Measurements from ENCODE around the gene ATP2A1.
"Not testable (repeated sequence)": the region's sequence is repeated elsewhere in the genome, so short reads cannot be mapped to it uniquely, and the experiment has no call there.

The ATP2A1 gene

GRCh38 chr16:28863929-28864793 lies 14.1 kb upstream of the ATP2A1 start:
- DNase-seq = peak in 3 of 5 donors; percentile 13 to 35 (median 35)

GRCh38 chr16:28865001-28865688 lies 13.1 kb upstream of the ATP2A1 start:
- no peak for DNase-seq

- peak in 1 of 5 donors; percentile 11 for DNase-seq
These were observed 12.4 kb upstream of the ATP2A1 start for GRCh38 chr16:28865722-28866453.

GRCh38 chr16:28866454-28866804 lies 11.9 kb upstream of the ATP2A1 start:
- DNase-seq = no peak

- DNase-seq = no peak
These were observed 11.0 kb upstream of the ATP2A1 start for GRCh38 chr16:28867241-28867640.

- DNase-seq = not testable (repeated sequence)
These were observed 10.6 kb upstream of the ATP2A1 start for GRCh38 chr16:28867646-28868045.

GRCh38 chr16:28869201-28869600 lies 9.1 kb upstream of the ATP2A1 start:
- no peak for DNase-seq

- DNase-seq = no peak
These were observed 5.3 kb upstream of the ATP2A1 start for GRCh38 chr16:28872952-28873351.

- DNase-seq = peak; percentile 25 to 51 (median 48)
These were observed 4.6 kb upstream of the ATP2A1 start for GRCh38 chr16:28873543-28874201.

- no peak for DNase-seq
These were observed 3.9 kb upstream of the ATP2A1 start for GRCh38 chr16:28874406-28874805.

- DNase-seq = no peak
These were observed 2.9 kb upstream of the ATP2A1 start for GRCh38 chr16:28875134-28876018.

GRCh38 chr16:28876019-28876659 lies 2.1 kb upstream of the ATP2A1 start:
- DNase-seq = no peak

- DNase-seq = no peak
These were observed 1.2 kb upstream of the ATP2A1 start for GRCh38 chr16:28876973-28877654.

- no peak for DNase-seq
These were observed 660 bp upstream of the ATP2A1 start for GRCh38 chr16:28877655-28878000.

- DNase-seq = no peak
These were observed 1.1 kb downstream of the ATP2A1 start for GRCh38 chr16:28879261-28879840.

- peak; percentile 77 to 89 (median 86) for DNase-seq
These were observed 1.7 kb downstream of the ATP2A1 start for GRCh38 chr16:28879841-28880588.

GRCh38 chr16:28880589-28880915 lies 2.3 kb downstream of the ATP2A1 start:
- no peak for DNase-seq

- DNase-seq = no peak
These were observed 2.7 kb downstream of the ATP2A1 start for GRCh38 chr16:28880955-28881354.

- not testable (repeated sequence) for DNase-seq
These were observed 3.3 kb downstream of the ATP2A1 start for GRCh38 chr16:28881565-28881964.
